H1 (cell line): ENCODE data around the gene BCKDHA. TPM values are rescaled to one million over a fixed set of nuclear protein-coding genes. Genes with fewer than 3 reads are reported as not detected.

Source experiments
- CTCF ChIA-PET: fragments of 300-600 bp; sonication (Branson Sonifier 250); formaldehyde crosslinking; loops from one replicate; lab custom pipeline; 2021; ENCODE audit not compliant: partially characterized antibody; lab: Charles Lee
- POLR2A ChIA-PET: fragments of 300-600 bp; sonication (Branson Sonifier 250); formaldehyde crosslinking; loops from one replicate; lab custom pipeline; 2021; ENCODE audit warnings: inconsistent platforms; ENCODE audit not compliant: partially characterized antibody; lab: Charles Lee
- DNase-seq, 2 experiments: peaks; one replicate each; pipeline versions ENCODE4 v3.0.0 to v3.0.0-alpha.2; 2010 to 2022; ENCODE audit warnings: low spot score in 2 of 2, low read depth in 1 of 2, mixed read lengths in 1 of 2
- FAIRE-seq: peaks from 2 replicates; lab custom pipeline; 2011; peaks lifted over from hg19 to GRCh38; lab: Jason Lieb, UNC
- H2AFZ ChIP-seq: 2 replicates; pipeline ENCODE4 v1.8.1; 2012; ENCODE audit warnings: low read length, inconsistent platforms
- H2AK5ac ChIP-seq: 2 replicates; pipeline ENCODE4 v1.6.1; 2013; ENCODE audit warnings: low read depth, low read length
- H2BK120ac ChIP-seq: replicated peaks from 2 replicates; pipeline ENCODE3; 2013; ENCODE audit warnings: low read depth, low read length, inconsistent platforms
- H2BK12ac ChIP-seq: 2 replicates; pipeline ENCODE4 v1.6.1; 2013; ENCODE audit warnings: low read depth, low read length
- H2BK15ac ChIP-seq: 2 replicates; pipeline ENCODE4 v1.6.1; 2013; ENCODE audit warnings: low read length
- H2BK20ac ChIP-seq: 2 replicates; pipeline ENCODE4 v1.6.1; 2013; ENCODE audit warnings: low read length
- H2BK5ac ChIP-seq: 2 replicates; pipeline ENCODE4 v1.6.1; 2013; ENCODE audit warnings: low read depth, low read length
- H3K14ac ChIP-seq: 2 replicates; pipeline ENCODE4 v1.6.1; 2013; ENCODE audit warnings: inconsistent platforms; ENCODE audit not compliant: insufficient read length
- H3K18ac ChIP-seq: 2 replicates; pipeline ENCODE4 v1.6.1; 2013; ENCODE audit warnings: low read length; ENCODE audit errors: extremely low read depth
- H3K23ac ChIP-seq: 2 replicates; pipeline ENCODE4 v1.6.1; 2013; ENCODE audit warnings: inconsistent platforms; ENCODE audit not compliant: insufficient read length
- H3K23me2 ChIP-seq: 2 replicates; pipeline ENCODE4 v1.6.1; 2013; ENCODE audit warnings: low read depth, low read length
- H3K27ac ChIP-seq: 2 replicates; pipeline ENCODE4 v1.6.1; 2011; ENCODE audit warnings: low read depth, low read length, inconsistent platforms
- H3K27me3 ChIP-seq, 4 experiments: replicated peaks in 1 of 4; 1 replicate in 1 of 4; 2 replicates in 3 of 4; pipeline versions ENCODE4 v1.6.1 to v1.8.1; 2011 to 2013; ENCODE audit warnings: low read length in 3 of 4, mild to moderate bottlenecking in 3 of 4, inconsistent platforms in 2 of 4, mixed read lengths in 2 of 4, moderate library complexity in 1 of 4; ENCODE audit not compliant: control insufficient read depth in 3 of 4, insufficient read depth in 3 of 4; ENCODE audit errors: extremely low read depth in 1 of 4
- H3K36me3 ChIP-seq, 4 experiments: 2 replicates each; pipeline versions ENCODE4 v1.6.1 to v1.8.1; 2011 to 2013; ENCODE audit warnings: mild to moderate bottlenecking in 4 of 4, low read length in 3 of 4, moderate library complexity in 2 of 4, control low read depth in 1 of 4, inconsistent platforms in 1 of 4; ENCODE audit not compliant: insufficient read depth in 4 of 4, control insufficient read depth in 2 of 4
- H3K4ac ChIP-seq: replicated peaks from 2 replicates; pipeline ENCODE3; 2013; ENCODE audit warnings: low read length, low read depth, mixed read lengths, inconsistent platforms; ENCODE audit not compliant: insufficient read length
- H3K4me1 ChIP-seq, 4 experiments: replicated peaks in 1 of 4; 1 replicate in 1 of 4; 2 replicates in 3 of 4; pipeline versions ENCODE4 v1.6.1 to v1.8.1; 2011 to 2013; ENCODE audit warnings: low read length in 3 of 4, inconsistent platforms in 2 of 4, mixed read lengths in 1 of 4; ENCODE audit not compliant: insufficient read depth in 4 of 4, control insufficient read depth in 3 of 4
- H3K4me2 ChIP-seq, 2 experiments: 2 replicates each; pipeline versions ENCODE4 v1.6.1 to v1.8.1; 2011 to 2013; ENCODE audit warnings: low read depth in 2 of 2, low read length in 2 of 2, control low read depth in 1 of 2, inconsistent platforms in 1 of 2, mild to moderate bottlenecking in 1 of 2; ENCODE audit not compliant: insufficient read depth in 1 of 2
- H3K4me3 ChIP-seq, 4 experiments: fragments of 200-600, 300-600 bp in 1 of 4; sonication (generic), shearing (Covaris generic), sonication (Bioruptor Twin) in 1 of 4; 2 replicates each; pipeline versions ENCODE4 v1.5.1 to v1.8.1; 2011 to 2016; ENCODE audit warnings: low read length in 4 of 4, low read depth in 3 of 4, control low read depth in 2 of 4, inconsistent platforms in 2 of 4, mild to moderate bottlenecking in 2 of 4, mixed read lengths in 1 of 4, moderate library complexity in 1 of 4; ENCODE audit not compliant: insufficient read depth in 2 of 4; ENCODE audit errors: extremely low read depth in 1 of 4
- H3K56ac ChIP-seq: replicated peaks from 2 replicates; pipeline ENCODE3; 2013; ENCODE audit warnings: low read depth, mild to moderate bottlenecking, mixed read lengths, low read length, inconsistent platforms; ENCODE audit not compliant: insufficient read length
- H3K79me1 ChIP-seq: 2 replicates; pipeline ENCODE4 v1.6.1; 2013; ENCODE audit warnings: low read depth, low read length, control low read depth
- H3K79me2 ChIP-seq, 2 experiments: 2 replicates each; pipeline versions ENCODE4 v1.6.1 to v1.8.1; 2012 to 2013; ENCODE audit warnings: low read length in 2 of 2, mild to moderate bottlenecking in 2 of 2, inconsistent platforms in 1 of 2; ENCODE audit not compliant: insufficient read depth in 2 of 2, control insufficient read depth in 1 of 2
- H3K9ac ChIP-seq, 4 experiments: replicated peaks in 1 of 4; 1 replicate in 1 of 4; 2 replicates in 3 of 4; pipeline versions ENCODE4 v1.6.1 to v1.8.1; 2011 to 2013; ENCODE audit warnings: low read depth in 3 of 4, low read length in 3 of 4, control low read depth in 2 of 4, mild to moderate bottlenecking in 2 of 4, moderate library complexity in 2 of 4, inconsistent platforms in 1 of 4; ENCODE audit errors: extremely low read depth in 1 of 4
- H3K9me3 ChIP-seq, 2 experiments: 2 replicates each; pipeline versions ENCODE4 v1.6.1 to v1.8.1; 2012 to 2013; ENCODE audit warnings: mild to moderate bottlenecking in 2 of 2, moderate library complexity in 2 of 2, control low read depth in 1 of 2, inconsistent platforms in 1 of 2, low read depth in 1 of 2, low read length in 1 of 2, mixed read lengths in 1 of 2; ENCODE audit not compliant: insufficient read depth in 2 of 2
- H4K20me1 ChIP-seq, 2 experiments: replicated peaks in 1 of 2; 2 replicates each; pipeline versions ENCODE3 to v1.8.1; 2011 to 2013; ENCODE audit warnings: inconsistent platforms in 2 of 2, low read length in 2 of 2, mild to moderate bottlenecking in 1 of 2; ENCODE audit not compliant: insufficient read depth in 2 of 2, control insufficient read depth in 1 of 2
- H4K5ac ChIP-seq: 2 replicates; pipeline ENCODE4 v1.6.1; 2013; ENCODE audit warnings: low read length, low read depth, mixed read lengths, inconsistent platforms; ENCODE audit not compliant: insufficient read length
- H4K8ac ChIP-seq: 2 replicates; pipeline ENCODE4 v1.8.0; 2013; ENCODE audit warnings: mild to moderate bottlenecking, moderate library complexity, low read length, inconsistent platforms; ENCODE audit not compliant: insufficient read depth; ENCODE audit errors: extremely low read depth
- H4K91ac ChIP-seq: replicated peaks from 2 replicates; pipeline ENCODE3; 2013; ENCODE audit warnings: low read length, mixed read lengths, inconsistent platforms; ENCODE audit not compliant: insufficient read length
- ATF2 ChIP-seq: IDR thresholded peaks from 2 replicates; pipeline ENCODE4 v1.6.1; 2012; ENCODE audit warnings: low read length, inconsistent platforms
- CEBPB ChIP-seq: IDR thresholded peaks from 2 replicates; pipeline ENCODE4 v1.6.1; 2012; ENCODE audit warnings: low read depth, low read length
- CREB1 ChIP-seq: IDR thresholded peaks from 2 replicates; pipeline ENCODE4 v1.6.1; 2012; ENCODE audit warnings: inconsistent platforms
- E2F6 ChIP-seq: IDR thresholded peaks from 2 replicates; pipeline ENCODE4 v1.6.1; 2012; ENCODE audit warnings: inconsistent platforms
- RNF2 ChIP-seq: fragments of 200-900, 300-1000 bp; sonication (generic); IDR thresholded peaks from 2 replicates; pipeline ENCODE4 v1.7.1; 2016; ENCODE audit warnings: borderline replicate concordance, low read depth, mild to moderate bottlenecking, antibody characterized with exemption, low read length; ENCODE audit not compliant: poor library complexity, severe bottlenecking; ENCODE audit errors: missing control alignments
- RXRA ChIP-seq: IDR thresholded peaks from 2 replicates; pipeline ENCODE4 v1.6.1; 2011; ENCODE audit warnings: low read depth, mild to moderate bottlenecking, low read length, moderate library complexity; ENCODE audit not compliant: insufficient read depth
- SRF ChIP-seq: IDR thresholded peaks from 2 replicates; pipeline ENCODE4 v1.6.1; 2011; ENCODE audit warnings: mild to moderate bottlenecking, low read depth, low read length, moderate library complexity
- ZNF274 ChIP-seq: IDR thresholded peaks from 2 replicates; pipeline ENCODE4 v1.7.0; 2012; ENCODE audit warnings: low read length, borderline replicate concordance; ENCODE audit errors: extremely low read depth
- WGBS, 2 experiments: shearing (Covaris generic) in 1 of 2; methylation state at CpG; one replicate each; pipeline versions ENCODE4 v1.1.6 to v1.1.7; 2013 to 2015; ENCODE audit warnings: low lambda C conversion rate in 2 of 2, mixed read lengths in 2 of 2, inconsistent platforms in 1 of 2, low coverage in 1 of 2, missing lambda C conversion rate in 1 of 2; ENCODE audit not compliant: insufficient replicate concordance in 2 of 2, insufficient coverage in 1 of 2, insufficient read length in 1 of 2; ENCODE audit errors: extremely low coverage in 1 of 2, missing lambda C conversion rate in 1 of 2; 5-methylcytosine and 5-hydroxymethylcytosine counted together
- polyA plus RNA-seq, 7 experiments: library from polyadenylated mRNA; depleted of rRNA in 3 of 7; stranded (reverse) in 5 of 7; unstranded in 2 of 7; fragments of >200 nt in 5 of 7; fragments of 200-250 nt in 2 of 7; gene quantifications; 1 replicate in 5 of 7; 2 replicates in 1 of 7; 4 replicates in 1 of 7; pipeline versions ENCODE4 v1.2.1 to v1.2.3, GENCODE V29; 2011 to 2013; ENCODE audit warnings: missing spikeins in 2 of 7, mixed read lengths in 2 of 7
- total RNA-seq: library from RNA; stranded (reverse); fragmentation: NEBNext Ultra II Directional; extraction: Animal tissue kit (Norgen Biotek cat#: 25700); gene quantifications from 2 replicates; pipeline ENCODE4 v1.2.1, GENCODE V29; 2021
- TF ChIP-seq, protein P1 (sequence below), 3 experiments: IDR thresholded peaks; 1 replicate in 2 of 3; 2 replicates in 1 of 3; pipeline versions ENCODE4 v1.5.1 to v1.6.1; 2011; ENCODE audit warnings: low read length in 3 of 3, mild to moderate bottlenecking in 3 of 3, inconsistent platforms in 2 of 3, low read depth in 1 of 3, moderate library complexity in 1 of 3; ENCODE audit not compliant: insufficient read depth in 1 of 3; ENCODE audit errors: control extremely low read depth in 1 of 3

The BCKDHA gene
- total and polyA plus RNA-seq, 2 of the 8 experiments (the other 6 are each of a cell fraction or from before 2014, with no cell fraction given) = 14.2 to 69.6 TPM

GRCh38 chr19:41413947-41414346 lies 16.3 kb downstream of the BCKDHA start:
- 96% methylated on average over 5 of the region's 10 CpGs; no CpG with 5 or more reads in 1 of the 2 experiments for whole genome bisulfite sequencing, 2 experiments
- Histone ChIP-seq H3K27me3 (no peaks in the 10 kb centered on the region; a peak in 1 of 7 replicates), H3K14ac (no peak overlapping the region), H4K20me1 (peaks cover 0 to 5% of the 10 kb centered on the region in 2 experiments), H3K79me2 (no peaks in the 10 kb centered on the region), H4K91ac (no peak overlapping the region), H3K23me2 (no peaks in the 10 kb centered on the region), H3K9ac (no peak overlapping the region), H3K4me3 (no peak overlapping the region), H4K5ac (no peak overlapping the region), H3K4me1 (no peaks in the 10 kb centered on the region), H2BK20ac (no peak overlapping the region), H2BK12ac (no peak overlapping the region), H3K23ac (no peak overlapping the region), H4K8ac (no peak overlapping the region), H2AK5ac (no peak overlapping the region), H2BK15ac (no peak overlapping the region), H3K27ac (no peak overlapping the region), H3K18ac (no peak overlapping the region), H2AFZ (no peak overlapping the region), H3K36me3 (peaks cover 2 to 9% (median 5%) of the 10 kb centered on the region in 4 experiments; a peak in 5 of 8 replicates), H3K56ac (no peak overlapping the region), H3K4me2 (no peak overlapping the region), H3K9me3 (no peaks in the 10 kb centered on the region), H2BK120ac (no peak overlapping the region), H3K4ac (no peak overlapping the region), H3K79me1 (no peaks in the 10 kb centered on the region), H2BK5ac (no peak overlapping the region)
- ChIA-PET CTCF (no interaction called here), POLR2A (interaction anchor here (1.8 kb wide), 1 partner anchor 26 kb away, joined by 4 read pairs; the partner anchor contains the start of gene DMAC2)
- DNase-seq = no peak
- no peak for FAIRE-seq
- no peak for TF ChIP-seq RXRA
- TF ChIP-seq RNF2 = no peak
- no peak for TF ChIP-seq ZNF274
- TF ChIP-seq, protein P1, sequence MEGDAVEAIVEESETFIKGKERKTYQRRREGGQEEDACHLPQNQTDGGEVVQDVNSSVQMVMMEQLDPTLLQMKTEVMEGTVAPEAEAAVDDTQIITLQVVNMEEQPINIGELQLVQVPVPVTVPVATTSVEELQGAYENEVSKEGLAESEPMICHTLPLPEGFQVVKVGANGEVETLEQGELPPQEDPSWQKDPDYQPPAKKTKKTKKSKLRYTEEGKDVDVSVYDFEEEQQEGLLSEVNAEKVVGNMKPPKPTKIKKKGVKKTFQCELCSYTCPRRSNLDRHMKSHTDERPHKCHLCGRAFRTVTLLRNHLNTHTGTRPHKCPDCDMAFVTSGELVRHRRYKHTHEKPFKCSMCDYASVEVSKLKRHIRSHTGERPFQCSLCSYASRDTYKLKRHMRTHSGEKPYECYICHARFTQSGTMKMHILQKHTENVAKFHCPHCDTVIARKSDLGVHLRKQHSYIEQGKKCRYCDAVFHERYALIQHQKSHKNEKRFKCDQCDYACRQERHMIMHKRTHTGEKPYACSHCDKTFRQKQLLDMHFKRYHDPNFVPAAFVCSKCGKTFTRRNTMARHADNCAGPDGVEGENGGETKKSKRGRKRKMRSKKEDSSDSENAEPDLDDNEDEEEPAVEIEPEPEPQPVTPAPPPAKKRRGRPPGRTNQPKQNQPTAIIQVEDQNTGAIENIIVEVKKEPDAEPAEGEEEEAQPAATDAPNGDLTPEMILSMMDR (IDR thresholded peaks at IDR 0.05; ENCODE audit: control extremely low read depth in 1 of 3, insufficient read depth in 1 of 3, low read depth in 1 of 3, low read length in 3 of 3) = no peak
- no peak for TF ChIP-seq SRF
- no peak for TF ChIP-seq E2F6
- TF ChIP-seq ATF2 = no peak
- no peak for TF ChIP-seq CREB1
- TF ChIP-seq CEBPB = no peak
